T1000 (cell line): Measurements from ENCODE around the gene SCN8A.
"Not testable (repeated sequence)": the region's sequence is repeated elsewhere in the genome, so short reads cannot be mapped to it uniquely, and the experiment has no call there.

ENCODE experiments used
- DNase-seq: peaks from one replicate; lab custom pipeline; 2025; ENCODE audit warnings: mixed read lengths; lab: John Stamatoyannopoulos, UW

The SCN8A gene

GRCh38 chr12:51815571-51815970 lies 224.5 kb downstream of the SCN8A start:
- DNase-seq = no peak

GRCh38 chr12:51817027-51817953 lies 226.3 kb downstream of the SCN8A start:
- DNase-seq = no peak

- no peak for DNase-seq
These were observed 227.1 kb downstream of the SCN8A start for GRCh38 chr12:51818086-51818485.

GRCh38 chr12:51818566-51819300 lies 227.7 kb downstream of the SCN8A start:
- no peak for DNase-seq

GRCh38 chr12:51819736-51820525 lies 228.9 kb downstream of the SCN8A start:
- no peak for DNase-seq

GRCh38 chr12:51820526-51821439 lies 229.8 kb downstream of the SCN8A start:
- no peak for DNase-seq

- no peak for DNase-seq
These were observed 230.6 kb downstream of the SCN8A start for GRCh38 chr12:51821440-51822260.

GRCh38 chr12:51822261-51822616 lies 231.2 kb downstream of the SCN8A start:
- DNase-seq = no peak

- no peak for DNase-seq
These were observed 231.9 kb downstream of the SCN8A start for GRCh38 chr12:51822956-51823355.

GRCh38 chr12:51823875-51824565 lies 233.0 kb downstream of the SCN8A start:
- DNase-seq = no peak

GRCh38 chr12:51825216-51825615 lies 234.2 kb downstream of the SCN8A start:
- no peak for DNase-seq

- DNase-seq = no peak
These were observed 235.8 kb downstream of the SCN8A start for GRCh38 chr12:51826881-51827280.

- DNase-seq = no peak
These were observed 237.1 kb downstream of the SCN8A start for GRCh38 chr12:51827925-51828818.

GRCh38 chr12:51829011-51829481 lies 238.0 kb downstream of the SCN8A start:
- DNase-seq = no peak

GRCh38 chr12:51829641-51830040 lies 238.6 kb downstream of the SCN8A start:
- DNase-seq = no peak

GRCh38 chr12:51831817-51832216 lies 240.8 kb downstream of the SCN8A start:
- not testable (repeated sequence) for DNase-seq

GRCh38 chr12:51832354-51833107 lies 241.5 kb downstream of the SCN8A start:
- no peak for DNase-seq
